K562 (cell line): ENCODE data around the gene EZH1. TPM values are rescaled to one million over a fixed set of nuclear protein-coding genes. Genes with fewer than 3 reads are reported as not detected.

ENCODE experiments used
- BRD4 ChIP-seq: fragments of 200-600 bp; sonication (generic); IDR thresholded peaks from 2 replicates; pipeline ENCODE4 v1.6.1; 2017; ENCODE audit warnings: inconsistent platforms
- ELK3 ChIP-seq: fragments of 450-650 bp; formaldehyde crosslinking; IDR thresholded peaks from 2 replicates; pipeline ENCODE4 v1.4.0; 2020; ENCODE audit warnings: mild to moderate bottlenecking
- ETS1 ChIP-seq: conservative IDR thresholded peaks from 2 replicates; pipeline ENCODE4 v1.6.1; 2011; ENCODE audit warnings: low read depth, mild to moderate bottlenecking, low read length; ENCODE audit not compliant: control insufficient read depth
- HDAC3 ChIP-seq: fragments of 450-650 bp; IDR thresholded peaks from 2 replicates; pipeline ENCODE4 v1.6.1; 2018; ENCODE audit warnings: borderline replicate concordance, mild to moderate bottlenecking, moderate library complexity; ENCODE audit not compliant: partially characterized antibody
- HNRNPLL ChIP-seq: fragments of 200-400 bp; formaldehyde crosslinking; IDR thresholded peaks from 2 replicates; pipeline ENCODE4 v1.6.1; 2017; ENCODE audit warnings: low read length, low read depth, mild to moderate bottlenecking; ENCODE audit not compliant: poor library complexity, severe bottlenecking
- JUND ChIP-seq, 2 experiments: IDR thresholded peaks; 2 replicates in 1 of 2; 3 replicates in 1 of 2; pipeline ENCODE4 v1.6.1; 2011; ENCODE audit warnings: borderline replicate concordance in 2 of 2, low read depth in 2 of 2, low read length in 2 of 2, improper control_type of control experiment in 1 of 2, missing biosample characterization in 1 of 2, missing genetic modification characterization in 1 of 2, missing genetic modification reagents in 1 of 2
- KDM4B ChIP-seq, 2 experiments: fragments of 450-650 bp in 1 of 2; sonication (generic) in 1 of 2; IDR thresholded peaks; 2 replicates each; pipeline ENCODE4 v1.6.1; 2016 to 2017; ENCODE audit warnings: borderline replicate concordance in 2 of 2, antibody characterized with exemption in 1 of 2, low read depth in 1 of 2, mild to moderate bottlenecking in 1 of 2
- NCOA6 ChIP-seq: fragments of 450-650 bp; IDR thresholded peaks from 2 replicates; pipeline ENCODE4 v1.6.1; 2017; ENCODE audit warnings: mild to moderate bottlenecking
- NELFE ChIP-seq: IDR thresholded peaks from 2 replicates; pipeline ENCODE4 v1.6.1; 2011; ENCODE audit warnings: mild to moderate bottlenecking; ENCODE audit not compliant: insufficient read depth, insufficient read length
- NFRKB ChIP-seq: fragments of 450-650 bp; IDR thresholded peaks from 2 replicates; pipeline ENCODE4 v1.6.1; 2016; ENCODE audit warnings: low read depth
- NONO ChIP-seq, 2 experiments: fragments of 200-400 bp in 1 of 2; fragments of 450-650 bp in 1 of 2; formaldehyde crosslinking in 1 of 2; IDR thresholded peaks; 2 replicates each; pipeline ENCODE4 v1.6.1; 2017; ENCODE audit warnings: low read depth in 2 of 2, mild to moderate bottlenecking in 2 of 2, moderate library complexity in 2 of 2, low read length in 1 of 2
- POU5F1 ChIP-seq: fragments of 150-350 bp; IDR thresholded peaks from 2 replicates; pipeline ENCODE4 v1.6.1; 2014; ENCODE audit warnings: borderline replicate concordance, low read length, low read depth, mild to moderate bottlenecking; ENCODE audit not compliant: partially characterized antibody
- RBBP5 ChIP-seq: fragments of 200-600 bp; sonication (generic); IDR thresholded peaks from 2 replicates; pipeline ENCODE4 v1.6.1; 2012; ENCODE audit warnings: borderline replicate concordance, mild to moderate bottlenecking, low read length, control low read depth, inconsistent platforms; ENCODE audit not compliant: insufficient read depth, poor library complexity, severe bottlenecking
- SIN3B ChIP-seq: fragments of 450-650 bp; IDR thresholded peaks from 2 replicates; pipeline ENCODE4 v1.6.1; 2017; ENCODE audit warnings: low read depth, mild to moderate bottlenecking, moderate library complexity
- STAT5A ChIP-seq: IDR thresholded peaks from 2 replicates; pipeline ENCODE4 v1.6.1; 2012; ENCODE audit warnings: low read length, inconsistent platforms, borderline replicate concordance
- TEAD2 ChIP-seq: fragments of 450-650 bp; IDR thresholded peaks from 2 replicates; pipeline ENCODE4 v1.6.1; 2016; ENCODE audit warnings: missing genetic modification characterization, control low read depth, missing compliant biosample characterization
- ZFP1 ChIP-seq: fragments of 450-650 bp; formaldehyde crosslinking; IDR thresholded peaks from 2 replicates; pipeline ENCODE4 v1.4.0; 2020; ENCODE audit warnings: mild to moderate bottlenecking, mixed read lengths
- ZNF121 ChIP-seq: sonication (generic); formaldehyde crosslinking; conservative IDR thresholded peaks from 2 replicates; pipeline ENCODE4 v1.8.0; 2022; ENCODE audit warnings: missing genetic modification reagents
- ZNF175 ChIP-seq: fragments of 200-800 bp; sonication (Bioruptor generic); IDR thresholded peaks from 2 replicates; pipeline ENCODE4 v1.6.1; 2016; ENCODE audit warnings: low read depth, mild to moderate bottlenecking, missing genetic modification characterization, missing compliant biosample characterization
- ZNF589 ChIP-seq: fragments of 200-800 bp; sonication (Bioruptor generic); IDR thresholded peaks from 2 replicates; pipeline ENCODE4 v1.6.1; 2016; ENCODE audit warnings: low read depth, missing genetic modification characterization, missing compliant biosample characterization
- polyA plus RNA-seq, 8 experiments: library from polyadenylated mRNA; depleted of rRNA in 4 of 8; stranded (reverse) in 5 of 8; unstranded in 3 of 8; fragments of >200 nt; fragmentation: Nextera tagmentation in 2 of 8; fragmentation: Illumina TruSeq in 1 of 8; extraction: Ambion mirVana in 2 of 8; extraction: Trizol in 1 of 8; gene quantifications; 2 replicates each; pipeline versions ENCODE4 v1.2.1 to v1.2.3, GENCODE V29; 2011 to 2014; ENCODE audit warnings: inconsistent platforms in 1 of 8, missing spikeins in 1 of 8
- total RNA-seq, 7 experiments: library from RNA; depleted of rRNA in 6 of 7; stranded (reverse); fragments of >200 nt in 6 of 7; fragmentation: Illumina TruSeq in 2 of 7; extraction: Trizol in 2 of 7; gene quantifications; 2 replicates each; pipeline versions ENCODE4 v1.2.1 to v1.2.3, GENCODE V29; 2011 to 2021; ENCODE audit warnings: low replicate concordance in 1 of 7
- TF ChIP-seq, protein P1 (sequence below), 2 experiments: fragments of 150-350 bp in 1 of 2; IDR thresholded peaks; 2 replicates each; pipeline ENCODE4 v1.6.1; 2012 to 2016; ENCODE audit warnings: low read depth in 2 of 2, low read length in 2 of 2, mild to moderate bottlenecking in 1 of 2, moderate library complexity in 1 of 2

Gene EZH1
- total and polyA plus RNA-seq, 9 of the 15 experiments (the other 6 are each of a cell fraction or from before 2014, with no cell fraction given): 8.6 to 40.8 (median 22.9) TPM

DNA sequence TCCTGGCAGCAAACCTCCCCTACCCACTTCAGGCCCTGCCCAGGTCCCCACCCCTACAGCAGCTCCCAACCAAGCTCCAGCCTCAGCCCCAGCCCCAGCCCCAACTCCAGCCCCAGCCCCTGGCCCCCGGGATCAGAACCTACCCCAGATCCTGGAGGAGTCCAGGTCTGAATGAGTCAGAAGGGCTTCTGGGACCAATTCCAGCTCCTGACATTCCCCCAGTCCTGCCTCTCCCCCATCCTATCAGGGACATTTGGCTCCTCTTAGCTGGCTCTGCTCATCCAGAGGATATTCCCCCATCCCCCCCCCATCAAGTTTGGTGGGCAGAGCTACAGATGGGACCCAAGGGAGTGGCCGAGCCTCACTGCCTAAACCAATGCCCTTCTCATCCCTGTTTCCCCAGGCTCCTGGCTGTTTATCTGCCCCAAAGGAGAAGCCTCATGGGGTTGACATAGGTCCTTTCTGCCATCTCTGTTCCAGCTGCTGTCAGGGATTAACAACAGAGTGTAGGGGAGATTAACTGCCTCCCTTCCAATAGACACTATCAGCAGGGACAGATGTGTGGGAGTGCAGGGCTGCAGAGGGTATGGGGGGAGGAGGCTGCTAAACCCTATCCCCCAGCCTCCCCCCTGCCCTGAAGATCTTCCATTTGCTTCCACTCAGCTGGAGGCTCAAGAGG is 46.0 kb downstream of the EZH1 start (continued):
- TF ChIP-seq, protein P1, sequence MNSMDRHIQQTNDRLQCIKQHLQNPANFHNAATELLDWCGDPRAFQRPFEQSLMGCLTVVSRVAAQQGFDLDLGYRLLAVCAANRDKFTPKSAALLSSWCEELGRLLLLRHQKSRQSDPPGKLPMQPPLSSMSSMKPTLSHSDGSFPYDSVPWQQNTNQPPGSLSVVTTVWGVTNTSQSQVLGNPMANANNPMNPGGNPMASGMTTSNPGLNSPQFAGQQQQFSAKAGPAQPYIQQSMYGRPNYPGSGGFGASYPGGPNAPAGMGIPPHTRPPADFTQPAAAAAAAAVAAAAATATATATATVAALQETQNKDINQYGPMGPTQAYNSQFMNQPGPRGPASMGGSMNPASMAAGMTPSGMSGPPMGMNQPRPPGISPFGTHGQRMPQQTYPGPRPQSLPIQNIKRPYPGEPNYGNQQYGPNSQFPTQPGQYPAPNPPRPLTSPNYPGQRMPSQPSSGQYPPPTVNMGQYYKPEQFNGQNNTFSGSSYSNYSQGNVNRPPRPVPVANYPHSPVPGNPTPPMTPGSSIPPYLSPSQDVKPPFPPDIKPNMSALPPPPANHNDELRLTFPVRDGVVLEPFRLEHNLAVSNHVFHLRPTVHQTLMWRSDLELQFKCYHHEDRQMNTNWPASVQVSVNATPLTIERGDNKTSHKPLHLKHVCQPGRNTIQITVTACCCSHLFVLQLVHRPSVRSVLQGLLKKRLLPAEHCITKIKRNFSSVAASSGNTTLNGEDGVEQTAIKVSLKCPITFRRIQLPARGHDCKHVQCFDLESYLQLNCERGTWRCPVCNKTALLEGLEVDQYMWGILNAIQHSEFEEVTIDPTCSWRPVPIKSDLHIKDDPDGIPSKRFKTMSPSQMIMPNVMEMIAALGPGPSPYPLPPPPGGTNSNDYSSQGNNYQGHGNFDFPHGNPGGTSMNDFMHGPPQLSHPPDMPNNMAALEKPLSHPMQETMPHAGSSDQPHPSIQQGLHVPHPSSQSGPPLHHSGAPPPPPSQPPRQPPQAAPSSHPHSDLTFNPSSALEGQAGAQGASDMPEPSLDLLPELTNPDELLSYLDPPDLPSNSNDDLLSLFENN (IDR thresholded peaks at IDR 0.05; ENCODE audit: low read depth in 2 of 2, low read length in 2 of 2): peak in 1 of 2 experiments; percentile 99; a peak in 2 of 4 replicates
- TF ChIP-seq KDM4B (IDR thresholded peaks at IDR 0.05; ENCODE audit: borderline replicate concordance in 2 of 2, low read depth in 1 of 2) (peak in 1 of 2 experiments; percentile 95; a peak in 2 of 4 replicates), ZNF121 (no peak), ELK3 (no peak), SIN3B (no peak), HNRNPLL (no peak), STAT5A (peak; percentile 99), NCOA6 (peak; percentile 70), POU5F1 (no peak), NONO (IDR thresholded peaks at IDR 0.05; ENCODE audit: low read depth in 2 of 2, low read length in 1 of 2) (peak in 1 of 2 experiments; percentile 96; a peak in 2 of 4 replicates), NELFE (no peak), JUND (IDR thresholded peaks at IDR 0.05; ENCODE audit: borderline replicate concordance, low read depth, low read length) (peak; percentile 86), JUND (tag; IDR thresholded peaks at IDR 0.05; ENCODE audit: borderline replicate concordance, low read depth, low read length) (peak; percentile 84; the same call in 1 of the 3 replicates), ZNF175 (CRISPR knock-in tag) (peak; percentile 96), ETS1 (peak; percentile 98), NFRKB (no peak), ZNF589 (peak; percentile 99), ZFP1 (CRISPR knock-in tag) (no peak), HDAC3 (peak; percentile 99), RBBP5 (no peak), BRD4 (no peak), TEAD2 (no peak)
